ENCODE measurements around the gene MRNIP.

GRCh38 chr5:179819296-179820126 is 39.1 kb downstream of the MRNIP start:
- TF ChIP-seq TAF1 (IDR thresholded peaks at IDR 0.05; ENCODE audit: borderline replicate concordance, insufficient read depth, low read length): no peak
- no peak for TF ChIP-seq REST (IDR thresholded peaks at IDR 0.05; ENCODE audit: insufficient read depth in 1 of 2, low read depth in 2 of 2, low read length in 2 of 2)
- no peak for TF ChIP-seq POLR2AphosphoS5 (IDR thresholded peaks at IDR 0.05; ENCODE audit: low read depth, low read length)

Measured in PFSK-1 (cell line).